ENCODE measurements around the gene BCAS3.

Gene BCAS3

GRCh38 chr17:60899115-60899514 is 221.5 kb downstream of the BCAS3 start:
- no peak overlapping the region for H3K27ac ChIP-seq (ENCODE audit: poor library complexity, severe bottlenecking)
- ATAC-seq (ENCODE audit: low read depth): no peak
- no peaks in the 10 kb centered on the region for H3K36me3 ChIP-seq (ENCODE audit: low read depth)
- no peak for DNase-seq (ENCODE audit: low spot score)
- H3K9me3 ChIP-seq (ENCODE audit: severe bottlenecking): no peaks in the 10 kb centered on the region
- no peak overlapping the region for H3K4me3 ChIP-seq (ENCODE audit: severe bottlenecking)
- H3K4me1 ChIP-seq (ENCODE audit: insufficient read depth, poor library complexity, severe bottlenecking): peaks cover 21% of the 10 kb centered on the region
- TF ChIP-seq CTCF (IDR thresholded peaks at IDR 0.05; ENCODE audit: poor library complexity, severe bottlenecking): no peak
- H3K27me3 ChIP-seq (ENCODE audit: insufficient read depth, poor library complexity, severe bottlenecking): no peaks in the 10 kb centered on the region

GRCh38 chr17:60900688-60901087 is 223.0 kb downstream of the BCAS3 start:
- Histone ChIP-seq H3K4me1 (ENCODE audit: insufficient read depth, poor library complexity, severe bottlenecking) (peaks cover 21% of the 10 kb centered on the region), H3K4me3 (ENCODE audit: severe bottlenecking) (no peak overlapping the region), H3K9me3 (ENCODE audit: severe bottlenecking) (no peaks in the 10 kb centered on the region), H3K27me3 (ENCODE audit: insufficient read depth, poor library complexity, severe bottlenecking) (no peaks in the 10 kb centered on the region), H3K36me3 (ENCODE audit: low read depth) (no peaks in the 10 kb centered on the region), H3K27ac (ENCODE audit: poor library complexity, severe bottlenecking) (peak overlapping the region; percentile 44)
- TF ChIP-seq CTCF (IDR thresholded peaks at IDR 0.05; ENCODE audit: poor library complexity, severe bottlenecking): no peak
- DNase-seq (ENCODE audit: low spot score) (no peak), ATAC-seq (ENCODE audit: low read depth) (no peak)

GRCh38 chr17:60901242-60901641 is 223.6 kb downstream of the BCAS3 start:
- ATAC-seq (ENCODE audit: low read depth) (no peak; the same call in 2 of the 3 replicates), DNase-seq (ENCODE audit: low spot score) (no peak)
- Histone ChIP-seq H3K27me3 (ENCODE audit: insufficient read depth, poor library complexity, severe bottlenecking) (no peaks in the 10 kb centered on the region), H3K36me3 (ENCODE audit: low read depth) (no peaks in the 10 kb centered on the region), H3K4me3 (ENCODE audit: severe bottlenecking) (no peak overlapping the region), H3K9me3 (ENCODE audit: severe bottlenecking) (no peaks in the 10 kb centered on the region), H3K27ac (ENCODE audit: poor library complexity, severe bottlenecking) (peak overlapping the region; percentile 44), H3K4me1 (ENCODE audit: insufficient read depth, poor library complexity, severe bottlenecking) (peaks cover 21% of the 10 kb centered on the region)
- TF ChIP-seq CTCF (IDR thresholded peaks at IDR 0.05; ENCODE audit: poor library complexity, severe bottlenecking): peak; percentile 11

GRCh38 chr17:60901806-60902205 is 224.2 kb downstream of the BCAS3 start:
- Histone ChIP-seq H3K36me3 (ENCODE audit: low read depth) (no peaks in the 10 kb centered on the region), H3K27ac (ENCODE audit: poor library complexity, severe bottlenecking) (peak overlapping the region; percentile 44), H3K4me1 (ENCODE audit: insufficient read depth, poor library complexity, severe bottlenecking) (peaks cover 21% of the 10 kb centered on the region), H3K27me3 (ENCODE audit: insufficient read depth, poor library complexity, severe bottlenecking) (no peaks in the 10 kb centered on the region), H3K9me3 (ENCODE audit: severe bottlenecking) (peaks cover under 1% of the 10 kb centered on the region), H3K4me3 (ENCODE audit: severe bottlenecking) (no peak overlapping the region)
- no peak for DNase-seq (ENCODE audit: low spot score)
- ATAC-seq (ENCODE audit: low read depth): peak; percentile 90
- no peak for TF ChIP-seq CTCF (IDR thresholded peaks at IDR 0.05; ENCODE audit: poor library complexity, severe bottlenecking)

GRCh38 chr17:60902399-60902798 is 224.7 kb downstream of the BCAS3 start:
- no peak overlapping the region for H3K4me3 ChIP-seq (ENCODE audit: severe bottlenecking)

More at GRCh38 chr17:60902399-60902798, 224.7 kb downstream of the BCAS3 start:
- DNase-seq (ENCODE audit: low spot score) (no peak), ATAC-seq (ENCODE audit: low read depth) (no peak)
- TF ChIP-seq CTCF (IDR thresholded peaks at IDR 0.05; ENCODE audit: poor library complexity, severe bottlenecking): no peak
- H3K36me3 ChIP-seq (ENCODE audit: low read depth): no peaks in the 10 kb centered on the region
- no peaks in the 10 kb centered on the region for H3K27me3 ChIP-seq (ENCODE audit: insufficient read depth, poor library complexity, severe bottlenecking)
- peaks cover 3% of the 10 kb centered on the region for H3K9me3 ChIP-seq (ENCODE audit: severe bottlenecking)
- H3K4me1 ChIP-seq (ENCODE audit: insufficient read depth, poor library complexity, severe bottlenecking): peaks cover 21% of the 10 kb centered on the region
- peak overlapping the region; percentile 44 for H3K27ac ChIP-seq (ENCODE audit: poor library complexity, severe bottlenecking)

Measured in RWPE2 (cell line).